ENCODE data around the gene IL18R1. TPM values are rescaled to one million over a fixed set of nuclear protein-coding genes. Genes with fewer than 3 reads are reported as not detected.

The IL18R1 gene
- total RNA-seq, 1 experiment from 2014 or later = 0.08 TPM

DNA sequence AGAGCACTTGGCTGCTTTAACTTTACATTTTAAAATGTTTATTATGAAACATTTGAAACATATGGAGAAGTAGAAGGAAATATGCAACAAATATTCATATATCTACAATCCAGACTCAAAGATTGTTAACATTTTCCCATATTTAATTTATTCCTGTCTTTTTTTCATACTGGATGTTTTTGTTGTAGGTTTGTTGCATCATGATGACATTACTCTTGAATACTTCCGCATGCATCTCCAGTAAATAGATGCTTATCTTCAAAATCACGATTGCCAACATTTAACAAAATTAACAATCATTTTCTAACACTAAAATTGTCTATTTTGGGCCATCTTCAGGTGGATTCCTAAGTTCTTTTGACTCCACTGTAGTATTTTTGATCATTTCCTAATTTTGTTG, 46.3 kb downstream of the IL18R1 start:
- H3K27ac ChIP-seq (ENCODE audit: low read length) = no peak overlapping the region
- BruUV-seq (replicated peaks) = no TSS peak
- intact Hi-C loops (cut with micrococcal nuclease; ENCODE audit: unreplicated experiment) (no loop called here), in situ Hi-C loops (cut with HindIII; ENCODE audit: low pct_unique_long_range_greater_than_20kb, low sequenced_read_pairs) (no loop called here)
- CTCF ChIA-PET = no interaction called here
- no peaks in the 10 kb centered on the region for H3K4me1 ChIP-seq (ENCODE audit: control insufficient read depth, insufficient read depth, low read length)
- H3K4me3 ChIP-seq (ENCODE audit: low read depth in 2 of 2, low read length in 2 of 2) = no peak overlapping the region
- no peaks in the 10 kb centered on the region for H3K9me3 ChIP-seq (ENCODE audit: control insufficient read depth, insufficient read depth, low read depth, low read length)
- POLR2A ChIA-PET = no interaction called here
- TF ChIP-seq, protein P1, sequence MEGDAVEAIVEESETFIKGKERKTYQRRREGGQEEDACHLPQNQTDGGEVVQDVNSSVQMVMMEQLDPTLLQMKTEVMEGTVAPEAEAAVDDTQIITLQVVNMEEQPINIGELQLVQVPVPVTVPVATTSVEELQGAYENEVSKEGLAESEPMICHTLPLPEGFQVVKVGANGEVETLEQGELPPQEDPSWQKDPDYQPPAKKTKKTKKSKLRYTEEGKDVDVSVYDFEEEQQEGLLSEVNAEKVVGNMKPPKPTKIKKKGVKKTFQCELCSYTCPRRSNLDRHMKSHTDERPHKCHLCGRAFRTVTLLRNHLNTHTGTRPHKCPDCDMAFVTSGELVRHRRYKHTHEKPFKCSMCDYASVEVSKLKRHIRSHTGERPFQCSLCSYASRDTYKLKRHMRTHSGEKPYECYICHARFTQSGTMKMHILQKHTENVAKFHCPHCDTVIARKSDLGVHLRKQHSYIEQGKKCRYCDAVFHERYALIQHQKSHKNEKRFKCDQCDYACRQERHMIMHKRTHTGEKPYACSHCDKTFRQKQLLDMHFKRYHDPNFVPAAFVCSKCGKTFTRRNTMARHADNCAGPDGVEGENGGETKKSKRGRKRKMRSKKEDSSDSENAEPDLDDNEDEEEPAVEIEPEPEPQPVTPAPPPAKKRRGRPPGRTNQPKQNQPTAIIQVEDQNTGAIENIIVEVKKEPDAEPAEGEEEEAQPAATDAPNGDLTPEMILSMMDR (IDR thresholded peaks at IDR 0.05) = no peak
- no peak for TF ChIP-seq SIN3A (IDR thresholded peaks at IDR 0.05; ENCODE audit: borderline replicate concordance, insufficient read depth, low read depth, low read length)
- no peak for TF ChIP-seq TCF7L2 (IDR thresholded peaks at IDR 0.05; ENCODE audit: low read depth, low read length)
- TF ChIP-seq POLR2AphosphoS5 (IDR thresholded peaks at IDR 0.05; ENCODE audit: low read depth, low read length) = no peak
- TF ChIP-seq, protein P2, sequence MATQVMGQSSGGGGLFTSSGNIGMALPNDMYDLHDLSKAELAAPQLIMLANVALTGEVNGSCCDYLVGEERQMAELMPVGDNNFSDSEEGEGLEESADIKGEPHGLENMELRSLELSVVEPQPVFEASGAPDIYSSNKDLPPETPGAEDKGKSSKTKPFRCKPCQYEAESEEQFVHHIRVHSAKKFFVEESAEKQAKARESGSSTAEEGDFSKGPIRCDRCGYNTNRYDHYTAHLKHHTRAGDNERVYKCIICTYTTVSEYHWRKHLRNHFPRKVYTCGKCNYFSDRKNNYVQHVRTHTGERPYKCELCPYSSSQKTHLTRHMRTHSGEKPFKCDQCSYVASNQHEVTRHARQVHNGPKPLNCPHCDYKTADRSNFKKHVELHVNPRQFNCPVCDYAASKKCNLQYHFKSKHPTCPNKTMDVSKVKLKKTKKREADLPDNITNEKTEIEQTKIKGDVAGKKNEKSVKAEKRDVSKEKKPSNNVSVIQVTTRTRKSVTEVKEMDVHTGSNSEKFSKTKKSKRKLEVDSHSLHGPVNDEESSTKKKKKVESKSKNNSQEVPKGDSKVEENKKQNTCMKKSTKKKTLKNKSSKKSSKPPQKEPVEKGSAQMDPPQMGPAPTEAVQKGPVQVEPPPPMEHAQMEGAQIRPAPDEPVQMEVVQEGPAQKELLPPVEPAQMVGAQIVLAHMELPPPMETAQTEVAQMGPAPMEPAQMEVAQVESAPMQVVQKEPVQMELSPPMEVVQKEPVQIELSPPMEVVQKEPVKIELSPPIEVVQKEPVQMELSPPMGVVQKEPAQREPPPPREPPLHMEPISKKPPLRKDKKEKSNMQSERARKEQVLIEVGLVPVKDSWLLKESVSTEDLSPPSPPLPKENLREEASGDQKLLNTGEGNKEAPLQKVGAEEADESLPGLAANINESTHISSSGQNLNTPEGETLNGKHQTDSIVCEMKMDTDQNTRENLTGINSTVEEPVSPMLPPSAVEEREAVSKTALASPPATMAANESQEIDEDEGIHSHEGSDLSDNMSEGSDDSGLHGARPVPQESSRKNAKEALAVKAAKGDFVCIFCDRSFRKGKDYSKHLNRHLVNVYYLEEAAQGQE (IDR thresholded peaks at IDR 0.05; ENCODE audit: insufficient read depth in 1 of 2, low read depth in 2 of 2, low read length in 1 of 2) = no peak
- DNase-seq (ENCODE audit: low read depth, low spot score) = no peak
- H3K36me3 ChIP-seq (ENCODE audit: control insufficient read depth, insufficient read depth, low read length) = no peaks in the 10 kb centered on the region
- no peak for ATAC-seq
- no peaks in the 10 kb centered on the region for H3K27me3 ChIP-seq (ENCODE audit: control insufficient read depth, insufficient read depth, low read length)

DNA sequence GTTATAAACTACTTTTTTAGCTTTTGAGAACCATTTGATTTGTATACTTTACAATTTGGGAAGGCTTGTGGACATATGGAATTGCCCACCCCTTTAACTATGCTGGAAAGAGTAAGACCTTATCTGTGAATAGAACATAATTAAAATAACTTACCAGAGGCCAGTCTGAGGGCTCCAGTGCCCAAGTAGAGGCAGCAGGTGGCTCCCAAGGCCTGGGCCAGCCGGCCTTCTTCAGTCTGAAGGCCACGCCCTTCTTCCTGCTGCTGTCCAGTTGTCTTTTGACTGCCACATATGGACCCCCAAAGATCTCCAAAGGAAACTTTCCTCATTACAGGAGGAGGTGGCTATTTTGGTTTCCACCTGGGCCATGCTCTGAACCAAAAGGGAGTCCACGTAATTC, 55.4 kb downstream of the IL18R1 start:
- ATAC-seq = no peak
- BruUV-seq (replicated peaks) = no TSS peak

More for the DNA sequence above, 55.4 kb downstream of the IL18R1 start:
- in situ Hi-C loops (cut with HindIII; ENCODE audit: low pct_unique_long_range_greater_than_20kb, low sequenced_read_pairs) (no loop called here), intact Hi-C loops (cut with micrococcal nuclease; ENCODE audit: unreplicated experiment) (no loop called here)
- ChIA-PET CTCF (no interaction called here), POLR2A (no interaction called here)
- DNase-seq (ENCODE audit: low read depth, low spot score) = no peak
- TF ChIP-seq SIN3A (IDR thresholded peaks at IDR 0.05; ENCODE audit: borderline replicate concordance, insufficient read depth, low read depth, low read length) (no peak), POLR2AphosphoS5 (IDR thresholded peaks at IDR 0.05; ENCODE audit: low read depth, low read length) (no peak), TCF7L2 (IDR thresholded peaks at IDR 0.05; ENCODE audit: low read depth, low read length) (no peak)
- TF ChIP-seq, protein P1 (IDR thresholded peaks at IDR 0.05) = no peak
- TF ChIP-seq, protein P2 (IDR thresholded peaks at IDR 0.05; ENCODE audit: insufficient read depth in 1 of 2, low read depth in 2 of 2, low read length in 1 of 2) = no peak
- H3K27me3 ChIP-seq (ENCODE audit: control insufficient read depth, insufficient read depth, low read length) = no peaks in the 10 kb centered on the region
- H3K36me3 ChIP-seq (ENCODE audit: control insufficient read depth, insufficient read depth, low read length) = no peaks in the 10 kb centered on the region
- H3K27ac ChIP-seq (ENCODE audit: low read length) = no peak overlapping the region
- no peaks in the 10 kb centered on the region for H3K4me1 ChIP-seq (ENCODE audit: control insufficient read depth, insufficient read depth, low read length)
- H3K9me3 ChIP-seq (ENCODE audit: control insufficient read depth, insufficient read depth, low read depth, low read length) = no peaks in the 10 kb centered on the region
- no peak overlapping the region for H3K4me3 ChIP-seq (ENCODE audit: low read depth in 2 of 2, low read length in 2 of 2)
